ENCODE results near the gene PITHD1. TPM values are rescaled to one million over a fixed set of nuclear protein-coding genes. Genes with fewer than 3 reads are reported as not detected.

The PITHD1 gene
- total and polyA plus RNA-seq, 2 of the 8 experiments (the other 6 are each of a cell fraction or from before 2014, with no cell fraction given): 67.4 to 68.8 TPM

GRCh38 chr1:23800400-23801337, 22.5 kb downstream of the PITHD1 start, which contains the start of gene GALE (continued):
- no peak for TF ChIP-seq GTF2F1 (IDR thresholded peaks at IDR 0.05; ENCODE audit: borderline replicate concordance, low read depth, low read length)
- no peak for TF ChIP-seq ZNF274 (IDR thresholded peaks at IDR 0.05; ENCODE audit: borderline replicate concordance, extremely low read depth, low read length)
- peak; percentile 81 for TF ChIP-seq CREB1 (IDR thresholded peaks at IDR 0.05)
- TF ChIP-seq BRCA1 (IDR thresholded peaks at IDR 0.05; ENCODE audit: low read depth, low read length): no peak
- TF ChIP-seq NANOG (IDR thresholded peaks at IDR 0.05; ENCODE audit: insufficient read depth, low read depth, low read length, poor library complexity, severe bottlenecking): no peak
- no peak for TF ChIP-seq SIRT6 (IDR thresholded peaks at IDR 0.05; ENCODE audit: low read length)
- TF ChIP-seq POLR2AphosphoS5 (IDR thresholded peaks at IDR 0.05; ENCODE audit: low read depth, low read length): no peak; the same call in 1 of the 2 replicates
- no peak for TF ChIP-seq JUND (IDR thresholded peaks at IDR 0.05; ENCODE audit: low read length)
